DND-41 (cell line): ENCODE measurements around the gene TOX2.

Experiments
- CTCF ChIP-seq: IDR thresholded peaks from 2 replicates; pipeline ENCODE4 v1.5.1; 2012; ENCODE audit warnings: borderline replicate concordance, low read length, moderate library complexity, mild to moderate bottlenecking; ENCODE audit not compliant: poor library complexity, severe bottlenecking; ENCODE audit errors: extremely low read depth
- EZH2 ChIP-seq: IDR thresholded peaks from 3 replicates; pipeline ENCODE4 v1.6.1; 2012; ENCODE audit warnings: borderline replicate concordance, low read depth, mild to moderate bottlenecking, moderate library complexity, low read length, inconsistent platforms; ENCODE audit not compliant: severe bottlenecking

GRCh38 chr20:43977252-43977651, 62.6 kb downstream of the TOX2 start:
- TF ChIP-seq EZH2 (no peak), CTCF (no peak)
